HL-60/S4 treated with phorbol 12-myristate 13-acetate at 8.2 ng/mL for 4 days and 3 days (cell line): ENCODE results near the gene C1QTNF9.
"Not testable (repeated sequence)": the region's sequence is repeated elsewhere in the genome, so short reads cannot be mapped to it uniquely, and the experiment has no call there.

Experiments used
- in situ Hi-C: fragments of 300-500 bp; cut with MboI; formaldehyde crosslinking; loops from 2 replicates; pipeline ENCODE4 v1.15.0; 2022; ENCODE audit warnings: low sequenced_read_pairs

C1QTNF9 gene

DNA sequence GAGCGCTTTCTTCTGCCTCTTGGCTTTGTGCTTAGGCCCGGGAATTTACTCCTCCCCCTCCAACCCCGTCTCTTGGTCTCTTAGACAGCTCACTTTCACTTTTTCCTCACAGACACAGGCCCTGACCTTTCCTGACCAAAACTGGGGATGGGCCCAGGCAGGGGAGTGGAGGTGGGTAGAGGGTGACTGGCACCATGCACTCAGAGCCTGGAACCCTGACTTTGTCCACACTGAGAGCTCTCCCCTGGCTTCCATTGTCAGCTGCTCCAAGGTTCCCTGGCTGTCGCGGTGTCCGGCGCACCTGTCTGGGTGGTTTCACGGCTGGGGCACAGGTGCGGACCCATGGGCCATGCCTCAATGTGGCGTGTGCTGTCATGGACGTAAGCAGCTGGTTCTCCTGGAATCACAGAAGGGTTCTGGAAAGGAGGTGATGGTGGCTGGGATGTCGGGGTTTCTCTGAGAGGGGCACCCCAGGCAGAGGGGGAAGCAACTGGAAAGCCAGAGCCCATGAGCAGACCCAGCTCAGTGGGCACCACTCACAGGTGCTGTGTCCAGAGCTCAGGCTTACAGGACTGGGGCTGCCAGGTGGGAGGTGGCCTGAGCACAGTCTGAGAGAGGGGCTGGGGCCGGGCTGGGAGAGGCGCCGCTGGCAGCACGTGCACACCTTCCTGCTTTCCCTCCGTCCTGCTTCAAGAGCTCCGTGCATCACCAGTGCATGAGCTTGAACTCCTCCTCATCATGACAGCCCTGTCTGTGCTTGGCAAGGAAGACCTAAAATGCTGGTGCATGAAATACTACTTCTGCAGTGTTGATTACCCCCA is 28.0 kb upstream of the C1QTNF9 start:
- in situ Hi-C loops: no loop called here

DNA sequence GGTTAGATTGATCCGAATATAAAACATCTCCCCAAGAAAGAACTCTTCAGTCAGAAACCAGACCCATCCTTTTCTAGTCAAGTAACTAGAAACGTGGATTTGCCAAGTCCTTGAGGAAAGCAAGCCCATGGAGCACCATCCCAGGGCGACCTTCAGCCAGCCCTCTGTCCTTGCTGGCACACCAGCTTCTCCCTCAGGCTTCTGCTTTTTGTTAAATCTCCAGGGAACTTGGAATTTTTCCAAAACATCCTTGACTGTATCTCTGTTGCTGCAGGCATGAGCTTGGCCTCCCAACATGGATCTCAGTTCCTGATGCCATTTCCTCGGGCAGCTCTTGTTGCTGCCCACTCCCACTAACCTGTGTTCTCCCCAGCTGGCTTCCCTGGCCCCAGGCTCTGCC is 27.1 kb upstream of the C1QTNF9 start:
- in situ Hi-C loops: no loop called here

DNA sequence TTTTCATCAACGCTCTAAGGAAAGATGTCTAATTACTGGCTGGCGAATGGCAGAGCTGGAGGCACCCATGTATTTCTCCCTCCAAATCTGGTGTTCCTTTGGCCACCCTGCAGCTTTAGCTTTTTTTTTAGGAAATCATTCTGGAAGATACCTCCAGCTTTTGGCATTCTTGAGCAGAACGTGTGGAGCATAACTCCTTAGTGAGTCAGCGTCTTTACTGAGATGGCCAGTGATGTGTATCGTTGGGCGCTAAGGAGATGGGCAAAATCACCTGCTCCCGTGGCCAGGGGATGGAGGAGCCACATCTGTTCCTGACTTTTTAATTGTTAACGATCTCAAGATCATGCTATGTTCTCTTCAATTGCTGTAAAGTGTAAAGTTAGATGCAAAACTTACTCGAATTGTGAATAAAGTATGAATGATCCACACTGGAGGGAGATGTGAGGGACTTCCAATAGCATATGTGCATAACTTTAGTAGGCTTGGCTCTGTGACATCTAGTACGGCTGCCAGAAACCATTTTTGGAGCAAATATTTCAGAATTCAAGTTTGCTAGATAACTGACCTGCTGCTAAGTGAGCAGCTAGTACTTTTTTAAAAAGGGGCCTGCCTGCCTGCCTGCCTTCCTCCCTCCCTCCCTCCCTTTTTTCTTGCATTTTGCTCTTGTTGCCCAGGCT is 24.4 kb upstream of the C1QTNF9 start:
- in situ Hi-C loops: no loop called here

DNA sequence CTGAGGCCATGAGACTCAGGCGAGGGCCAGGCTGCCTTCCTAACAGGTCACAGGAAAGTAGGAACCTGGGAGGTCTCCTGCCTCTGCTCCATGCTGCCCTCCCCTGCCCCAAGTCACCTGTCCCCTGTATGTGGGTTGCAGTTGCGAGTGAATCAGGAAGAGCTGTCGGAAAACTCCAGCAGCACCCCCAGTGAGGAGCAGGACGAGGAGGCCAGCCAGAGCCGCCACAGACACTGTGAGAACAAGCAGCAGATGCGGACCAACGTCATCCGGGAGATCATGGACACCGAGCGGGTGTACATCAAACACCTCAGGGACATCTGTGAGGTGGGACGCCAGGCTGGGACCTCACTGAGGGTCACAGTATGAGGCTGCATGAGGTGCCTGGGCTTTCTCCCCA is 22.8 kb upstream of the C1QTNF9 start:
- in situ Hi-C loops: no loop called here

DNA sequence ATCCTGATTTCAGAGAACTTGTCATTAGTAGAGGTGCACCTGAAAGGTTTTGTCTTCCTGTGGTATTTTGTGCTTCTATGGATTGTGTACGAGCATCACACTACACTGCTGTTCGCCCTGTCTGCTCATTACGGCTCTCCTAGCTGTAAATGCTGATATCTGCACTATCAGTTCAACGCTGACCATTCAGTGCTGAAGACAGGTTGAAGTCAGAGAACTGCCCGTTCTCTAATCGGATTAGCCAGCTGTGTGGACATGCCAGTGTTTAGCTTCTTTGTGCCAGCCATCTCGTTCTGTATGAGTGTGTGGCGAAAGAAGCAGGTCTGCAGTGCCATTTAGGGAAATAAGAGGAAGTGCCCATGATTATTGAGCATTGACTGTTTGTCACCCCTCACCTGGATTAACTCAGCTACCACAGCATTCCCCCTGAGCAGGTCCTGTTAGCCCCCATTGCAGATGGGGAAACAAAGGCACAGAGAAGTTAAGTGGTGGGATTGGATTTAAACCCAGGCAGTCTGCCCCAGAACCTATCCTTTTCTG is 21.6 kb upstream of the C1QTNF9 start:
- in situ Hi-C loops: no loop called here

DNA sequence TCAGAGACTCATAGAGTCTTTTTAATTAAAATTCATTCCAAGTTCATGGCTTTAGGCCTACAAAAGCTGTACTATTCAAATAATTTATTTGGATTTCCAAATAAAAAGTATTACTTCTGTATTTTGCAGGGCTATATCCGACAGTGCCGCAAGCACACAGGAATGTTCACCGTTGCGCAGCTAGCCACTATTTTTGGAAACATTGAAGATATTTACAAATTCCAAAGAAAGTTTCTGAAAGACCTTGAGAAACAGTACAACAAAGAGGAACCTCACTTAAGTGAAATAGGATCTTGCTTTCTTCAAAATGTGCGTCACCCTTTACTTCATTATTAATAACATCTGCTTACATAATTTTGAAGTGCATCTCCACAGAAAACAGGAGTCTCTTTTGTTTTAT is 20.5 kb upstream of the C1QTNF9 start:
- in situ Hi-C loops: no loop called here

DNA sequence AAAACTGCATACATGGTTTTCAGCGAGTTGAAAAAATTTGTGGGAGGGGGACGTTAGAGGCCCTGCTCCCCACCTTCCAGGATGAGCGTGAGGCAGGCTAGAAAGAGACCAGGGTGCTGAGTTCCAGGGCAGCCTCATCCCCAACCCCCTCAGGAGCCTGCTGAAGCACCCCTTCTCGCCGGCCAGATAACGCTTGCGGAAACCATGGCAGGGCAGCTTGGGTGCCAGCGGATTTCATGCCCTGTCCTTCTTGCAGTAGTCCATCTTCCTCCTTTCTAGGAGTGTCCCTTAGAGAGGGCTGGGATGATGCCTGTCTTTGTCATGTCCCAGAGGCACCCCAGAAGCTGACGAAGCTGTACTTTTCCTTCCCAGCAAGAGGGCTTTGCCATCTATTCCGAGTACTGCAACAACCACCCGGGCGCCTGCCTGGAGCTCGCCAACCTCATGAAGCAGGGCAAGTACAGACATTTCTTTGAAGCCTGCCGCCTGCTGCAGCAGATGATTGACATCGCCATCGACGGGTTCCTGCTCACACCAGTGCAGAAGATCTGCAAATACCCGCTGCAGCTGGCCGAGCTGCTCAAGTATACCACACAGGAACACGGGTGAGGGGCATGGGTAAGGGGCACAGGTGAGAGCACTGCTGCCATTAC is 19.0 kb upstream of the C1QTNF9 start:
- in situ Hi-C loops: no loop called here

DNA sequence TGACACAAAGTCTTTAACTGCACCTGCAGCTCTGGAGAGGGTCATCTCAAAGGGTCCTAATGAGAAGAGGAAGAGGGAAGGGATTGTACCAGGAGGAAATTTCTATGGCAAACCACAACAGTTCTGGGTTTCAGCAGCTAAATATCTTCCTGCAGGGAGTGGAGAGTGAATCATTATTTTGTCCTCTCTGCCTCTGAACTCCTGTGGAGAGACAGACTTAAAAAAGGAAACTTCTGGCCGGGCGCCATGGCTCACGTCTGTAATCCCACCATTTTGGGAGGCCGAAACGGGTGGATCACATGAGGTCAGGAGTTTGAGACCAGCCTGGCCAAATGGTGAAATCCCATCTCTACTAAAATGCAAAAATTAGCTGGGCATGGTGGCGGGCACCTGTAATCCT is 16.9 kb upstream of the C1QTNF9 start:
- in situ Hi-C loops: no loop called here

DNA sequence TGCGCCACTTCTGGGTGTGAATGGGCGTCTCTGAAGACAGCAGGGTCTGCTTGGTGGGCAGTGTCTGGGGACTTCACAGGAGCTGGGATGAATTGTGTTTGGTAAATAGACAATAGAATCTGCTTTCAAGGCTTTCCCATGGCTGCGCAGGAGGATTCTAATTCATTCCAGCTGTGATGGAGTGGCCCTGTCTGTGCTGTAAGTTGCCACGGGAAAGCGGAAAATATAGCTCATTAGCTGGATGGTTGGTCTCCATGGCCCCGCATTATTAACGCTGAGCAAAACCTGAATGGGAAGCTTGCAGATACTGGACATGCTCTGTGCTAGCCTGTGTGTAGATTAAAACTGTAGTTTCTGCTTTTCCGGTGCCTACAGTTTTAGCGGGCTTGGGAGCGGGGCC is 15.6 kb upstream of the C1QTNF9 start:
- in situ Hi-C loops: no loop called here

DNA sequence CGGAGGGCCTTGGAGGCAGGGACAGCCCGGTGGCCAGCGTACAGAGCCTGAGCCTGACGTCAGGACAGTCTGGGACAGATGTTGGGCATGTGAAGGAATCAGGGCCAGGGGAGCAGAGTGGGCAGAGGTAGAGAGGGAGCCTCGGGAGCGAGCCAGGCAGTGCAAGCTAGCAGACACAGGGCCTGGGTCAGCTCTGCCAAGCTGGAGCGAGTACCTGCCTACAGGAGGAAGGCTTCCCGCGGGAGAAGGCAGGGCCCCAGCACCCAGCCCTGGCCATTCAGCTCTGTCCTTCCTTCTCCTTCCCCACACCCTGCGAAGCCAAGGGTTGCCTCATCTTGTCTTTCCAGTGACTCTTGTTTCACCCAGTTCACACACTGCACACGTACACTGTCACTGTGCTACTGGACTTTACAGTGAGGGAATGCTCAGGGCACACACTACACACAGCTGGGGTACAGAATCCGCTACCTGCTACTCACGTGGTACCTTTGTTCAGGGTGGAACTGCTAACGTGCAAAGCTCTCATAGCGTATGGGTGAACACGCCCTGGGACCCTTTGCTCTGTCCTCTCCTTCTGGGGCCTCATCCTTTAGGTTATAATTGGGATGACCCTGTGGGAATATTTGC is 9.8 kb upstream of the C1QTNF9 start:
- in situ Hi-C loops: no loop called here

DNA sequence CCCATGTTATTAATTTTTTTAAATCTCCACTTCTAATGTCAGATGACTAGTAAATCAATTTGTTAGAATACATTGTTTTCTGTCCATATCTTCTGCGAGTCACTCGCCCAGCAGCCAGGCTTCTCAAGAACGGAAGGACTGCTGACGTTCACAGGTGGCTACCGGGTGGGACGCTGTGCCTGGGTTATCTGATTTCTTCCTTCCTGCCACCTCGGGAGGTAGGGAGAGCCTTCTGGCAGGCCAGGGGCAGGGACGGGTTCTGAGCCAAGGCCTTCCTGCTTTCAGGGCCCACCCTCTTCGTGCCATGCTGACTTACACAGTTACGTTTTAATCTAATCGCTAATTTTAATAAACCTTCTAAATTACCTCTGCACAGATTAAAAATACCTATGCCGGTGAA is 7.9 kb upstream of the C1QTNF9 start:
- in situ Hi-C loops: no loop called here

DNA sequence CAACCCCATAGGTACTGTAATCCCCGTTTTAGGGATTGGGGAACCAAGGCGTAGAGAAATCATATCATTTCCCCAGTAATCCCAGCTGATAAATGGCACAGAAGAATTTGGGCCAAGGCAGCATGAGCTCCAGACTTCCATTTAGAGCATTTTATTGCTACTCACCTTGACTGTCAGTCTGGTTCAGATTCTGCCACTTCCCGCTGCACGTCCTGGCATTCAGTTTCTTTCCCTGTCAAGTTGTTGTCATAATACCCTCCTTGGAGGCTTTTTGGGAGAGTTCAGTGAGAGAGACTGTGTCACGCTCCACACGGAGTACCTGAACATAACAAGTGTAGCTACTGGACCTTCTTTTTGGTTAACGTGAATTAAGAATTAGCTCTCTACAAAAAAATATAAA is 7.5 kb upstream of the C1QTNF9 start:
- in situ Hi-C loops: no loop called here

DNA sequence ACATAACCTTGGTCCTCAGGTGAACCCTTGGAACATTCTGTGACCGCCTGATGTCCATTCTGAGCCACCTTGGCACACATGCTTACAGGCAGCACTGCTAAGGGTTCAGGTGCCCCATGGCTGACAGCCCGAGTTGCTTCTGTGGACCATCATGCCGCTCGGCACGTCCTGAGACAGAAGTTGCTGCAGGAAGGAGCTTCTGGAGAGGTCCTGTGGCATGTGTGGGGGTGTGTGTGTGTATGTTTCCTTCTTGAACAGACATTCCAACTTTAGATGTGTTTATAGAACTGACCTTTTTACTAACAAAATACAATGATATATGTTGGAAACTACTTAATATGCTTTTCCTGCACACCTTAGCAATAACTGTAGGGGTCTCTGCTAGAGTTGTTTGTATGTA is 4.8 kb upstream of the C1QTNF9 start:
- in situ Hi-C loops: no loop called here

DNA sequence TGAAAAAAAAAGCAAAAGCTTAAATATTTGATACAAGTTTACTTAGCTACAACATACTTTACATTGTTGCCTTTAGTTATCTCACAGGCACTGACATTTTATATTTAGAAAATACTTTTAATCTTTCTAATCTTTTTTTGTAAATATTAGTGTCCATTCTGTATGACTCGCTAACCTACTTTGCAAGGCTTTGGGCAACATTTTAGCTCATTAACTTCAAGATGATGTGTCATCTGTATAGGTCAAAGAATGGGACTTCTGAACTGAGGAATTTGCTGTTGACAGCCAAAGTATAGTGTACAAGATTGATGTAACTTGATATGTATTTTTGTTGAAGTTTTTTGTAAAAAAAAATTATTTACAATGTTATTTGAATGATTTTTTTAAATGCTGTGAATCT is 2.7 kb upstream of the C1QTNF9 start:
- in situ Hi-C loops: no loop called here

DNA sequence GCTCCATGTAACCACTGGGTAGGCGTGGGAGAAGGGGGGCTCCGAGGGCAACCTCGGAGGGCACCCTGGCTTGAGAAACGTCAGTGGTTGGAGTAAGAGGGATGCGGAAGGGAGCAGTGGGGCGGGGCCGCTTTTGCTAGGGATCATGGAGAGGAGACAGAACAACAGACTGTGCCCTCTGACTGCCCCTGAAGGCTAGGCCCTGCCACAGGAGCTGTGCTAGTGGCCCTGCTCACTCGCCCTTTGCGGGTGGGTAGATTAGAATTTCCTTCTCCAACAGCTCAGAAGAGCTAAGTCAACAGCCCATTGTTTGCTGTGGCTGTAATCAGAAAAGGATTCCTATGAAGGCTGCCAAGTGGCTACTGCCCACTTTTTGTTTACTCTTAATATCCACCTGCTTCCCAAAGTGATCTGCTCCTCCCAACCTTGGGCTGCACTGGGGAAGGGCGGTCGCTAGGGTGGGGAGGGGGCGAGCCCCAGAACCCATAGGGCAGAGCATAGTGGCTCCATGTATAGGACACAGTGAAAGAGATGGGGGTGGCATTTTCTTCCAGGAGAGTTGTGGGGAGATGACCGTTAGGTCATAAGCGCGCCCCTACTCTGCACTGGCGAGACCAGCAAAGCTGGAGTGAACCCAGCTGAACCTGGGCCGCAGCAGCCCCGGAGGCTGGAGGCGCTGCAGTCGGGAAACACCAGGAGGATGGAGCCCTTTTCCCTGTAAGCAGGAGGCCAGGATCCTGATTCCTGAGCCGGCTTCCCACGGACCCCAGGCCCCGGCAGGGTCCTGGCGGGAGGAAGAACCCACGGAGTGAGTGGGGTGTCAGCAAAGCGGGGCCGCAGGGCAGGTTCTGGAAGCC is 1.9 kb upstream of the C1QTNF9 start:
- in situ Hi-C loops: no loop called here

DNA sequence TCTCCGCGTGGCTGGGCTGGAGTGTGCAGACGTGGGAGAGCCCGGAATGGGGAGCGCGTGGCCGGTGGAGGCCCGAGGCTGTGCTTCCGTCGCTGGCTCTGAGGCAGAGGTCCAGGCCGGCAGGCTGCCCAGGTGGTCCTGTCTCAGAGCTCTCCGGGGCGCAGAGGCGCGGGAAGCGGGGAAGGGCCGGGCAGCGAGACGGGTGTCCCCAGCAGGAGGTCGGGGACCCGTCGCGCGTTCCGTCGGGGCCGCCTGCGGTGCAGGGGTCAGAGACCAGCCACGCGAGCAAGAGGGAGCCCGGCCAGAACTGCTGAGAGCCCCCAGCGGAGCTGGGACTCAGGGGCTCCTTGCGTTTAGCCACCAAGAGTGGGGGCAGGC is 1.3 kb upstream of the C1QTNF9 start:
- in situ Hi-C loops: no loop called here

DNA sequence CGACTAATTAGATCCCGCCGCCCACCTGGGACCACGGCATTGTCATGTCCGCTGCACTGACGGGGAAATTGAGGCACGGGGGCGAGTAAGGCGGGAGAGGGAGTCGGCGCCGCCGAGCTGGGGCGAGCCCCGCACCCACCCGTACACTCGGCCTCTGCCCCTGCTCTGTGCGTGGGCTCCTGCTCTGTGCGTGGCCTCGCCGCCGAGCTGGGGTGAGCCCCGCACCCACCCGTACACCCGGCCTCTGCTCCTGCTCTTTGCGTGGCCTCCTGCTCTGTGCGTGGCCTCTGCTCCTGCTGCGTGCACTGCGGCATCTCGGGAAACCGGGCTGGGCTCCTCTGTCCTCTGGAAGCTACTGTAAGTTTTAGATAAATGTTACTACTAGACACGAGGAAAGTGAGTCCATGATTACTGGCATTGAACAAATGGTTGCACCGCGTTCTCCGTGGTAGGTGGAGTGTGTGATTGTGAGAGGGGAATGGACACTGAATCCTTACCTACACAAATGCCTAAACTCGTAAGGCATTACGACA is 826 bp upstream of the C1QTNF9 start:
- in situ Hi-C loops: no loop called here

DNA sequence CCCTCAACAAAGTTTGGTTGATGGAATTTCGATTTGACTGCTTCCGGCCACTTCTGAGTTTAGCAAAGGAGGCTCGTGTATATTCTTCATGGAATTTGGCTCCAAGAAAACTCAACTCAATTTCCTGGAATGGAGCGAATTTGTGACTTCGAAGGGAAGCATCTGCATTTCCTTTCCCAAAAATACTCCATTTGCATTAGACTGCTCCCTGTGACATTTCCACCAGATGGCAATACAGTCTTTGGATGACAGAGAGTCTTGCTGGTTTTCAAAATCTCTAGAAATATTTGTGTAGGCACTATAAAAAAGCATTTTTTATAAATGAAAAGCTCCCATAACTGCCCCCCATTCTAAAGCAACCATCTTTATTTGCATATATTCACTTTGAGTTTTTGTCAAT is 4.1 kb downstream of the C1QTNF9 start:
- in situ Hi-C loops: no loop called here

DNA sequence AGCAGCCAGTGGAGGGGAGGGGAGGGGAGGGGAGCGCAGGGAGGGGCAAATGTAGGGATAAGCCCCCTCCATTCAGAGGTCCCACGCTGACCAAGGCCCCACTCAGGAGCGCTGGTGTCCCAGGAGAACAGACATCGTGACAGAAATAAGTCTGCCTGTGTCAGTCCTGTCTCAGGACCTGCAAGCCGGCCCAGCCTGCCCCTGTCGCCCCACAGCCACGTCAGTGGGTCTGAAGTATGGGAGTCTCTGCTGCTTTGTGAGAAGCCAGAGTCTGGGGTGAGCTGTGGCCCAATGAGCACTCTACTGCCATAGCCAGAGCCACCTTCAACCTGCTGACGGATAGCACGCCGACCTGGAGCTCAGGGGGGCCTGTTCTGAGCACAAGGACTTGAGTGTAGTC is 8.5 kb downstream of the C1QTNF9 start:
- in situ Hi-C loops: not testable (repeated sequence)

DNA sequence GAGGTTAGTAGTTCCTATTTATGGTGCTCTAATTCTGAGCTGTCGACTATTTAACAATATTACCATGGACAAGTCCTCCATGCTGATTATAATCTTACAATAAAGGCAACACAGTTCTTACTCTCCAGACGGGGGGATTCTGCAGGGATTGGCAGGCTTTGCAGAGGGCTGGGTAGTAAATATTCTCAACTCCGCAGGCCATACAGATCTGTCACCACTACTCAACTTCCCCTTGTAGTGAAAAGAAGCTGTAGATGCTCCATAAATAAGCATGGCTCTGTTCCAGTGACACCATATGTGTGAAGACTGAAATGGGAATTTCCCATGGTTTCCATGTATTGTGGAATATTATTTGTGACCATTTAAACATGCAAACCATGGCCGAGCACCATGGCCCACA is 9.5 kb downstream of the C1QTNF9 start:
- in situ Hi-C loops: not testable (repeated sequence)
